Tibial nerve (tissue), 4 donors: ENCODE results near the gene ARID5B. TPM values are rescaled to one million over a fixed set of nuclear protein-coding genes. Genes with fewer than 3 reads are reported as not detected.
A peak's percentile ranks its signal among the peaks of the same experiment; 100 is the strongest.

Experiments used
- DNase-seq, 2 donors: peaks; one replicate each; pipeline ENCODE4 v3.0.0-alpha.2; 2019; ENCODE audit warnings: low spot score in 2 of 2
- H3K27ac ChIP-seq, 4 donors: fragments of 200-600 bp; sonication (generic) in 3 of 4; one replicate each; pipeline ENCODE4 v1.5.1; 2017 to 2019; ENCODE audit warnings: mild to moderate bottlenecking in 1 of 4
- H3K27me3 ChIP-seq, 2 donors: fragments of 200-600 bp; sonication (generic) in 1 of 2; one replicate each; pipeline versions ENCODE4 v1.5.1 to v1.6.0; 2017 to 2019
- H3K36me3 ChIP-seq, 3 donors: fragments of 200-600 bp; sonication (generic); one replicate each; pipeline ENCODE4 v1.5.1; 2018 to 2019
- H3K4me1 ChIP-seq, 4 donors: fragments of 200-600 bp; sonication (generic) in 3 of 4; one replicate each; pipeline ENCODE4 v1.5.1; 2017 to 2019
- H3K4me3 ChIP-seq, 4 donors: fragments of 200-600 bp; sonication (generic) in 3 of 4; one replicate each; pipeline ENCODE4 v1.5.1; 2017 to 2019; ENCODE audit warnings: mild to moderate bottlenecking in 1 of 4, moderate library complexity in 1 of 4
- H3K9me3 ChIP-seq, 4 donors: fragments of 200-600 bp; sonication (generic) in 3 of 4; one replicate each; pipeline ENCODE4 v1.5.1; 2017 to 2019
- EP300 ChIP-seq, 2 donors: sonication (generic); formaldehyde crosslinking; IDR thresholded peaks; one replicate each; pipeline ENCODE4 v1.6.1; 2017; ENCODE audit warnings: antibody characterized with exemption in 2 of 2, mild to moderate bottlenecking in 1 of 2
- POLR2A ChIP-seq, 2 donors: fragments of 450-650 bp; IDR thresholded peaks; one replicate each; pipeline ENCODE4 v1.6.1; 2017; ENCODE audit warnings: antibody characterized with exemption in 2 of 2, mild to moderate bottlenecking in 2 of 2, moderate library complexity in 2 of 2
- WGBS, 2 donors: methylation state at CpG; one replicate each; pipeline ENCODE4 v1.1.5; 2018; 5-methylcytosine and 5-hydroxymethylcytosine counted together
- total RNA-seq, 4 donors: library from RNA; depleted of rRNA; stranded (reverse); fragments of >200 nt; gene quantifications; one replicate each; pipeline ENCODE4 v1.1.0, GENCODE V29; 2016
- TF ChIP-seq, protein P1 (sequence below), 5 experiments: fragments of 200-600 bp in 3 of 5; fragments of 450-650 bp in 2 of 5; sonication (generic) in 3 of 5; IDR thresholded peaks; one replicate each; pipeline ENCODE4 v1.5.1; 2016 to 2019; ENCODE audit warnings: antibody characterized with exemption in 5 of 5, mild to moderate bottlenecking in 3 of 5, moderate library complexity in 2 of 5

Gene ARID5B
- total RNA-seq, 4 donors from 2014 or later: 47.4 to 82.2 (median 62.6) TPM

GRCh38 chr10:61931620-61932332 is 30.3 kb downstream of the ARID5B start:
- H3K4me3 ChIP-seq: no peak overlapping the region
- H3K27me3 ChIP-seq: no peaks in the 10 kb centered on the region
- no peaks in the 10 kb centered on the region for H3K36me3 ChIP-seq
- 90 to 95% methylated on average over 6 of the region's 6 CpGs for WGBS, 2 donors
- no peak for DNase-seq
- peaks cover 0 to 9% (median 0%) of the 10 kb centered on the region in 4 donors for H3K4me1 ChIP-seq
- no peak overlapping the region for H3K27ac ChIP-seq
- peaks cover 0 to 5% (median 0%) of the 10 kb centered on the region in 4 donors for H3K9me3 ChIP-seq
- TF ChIP-seq, protein P1, sequence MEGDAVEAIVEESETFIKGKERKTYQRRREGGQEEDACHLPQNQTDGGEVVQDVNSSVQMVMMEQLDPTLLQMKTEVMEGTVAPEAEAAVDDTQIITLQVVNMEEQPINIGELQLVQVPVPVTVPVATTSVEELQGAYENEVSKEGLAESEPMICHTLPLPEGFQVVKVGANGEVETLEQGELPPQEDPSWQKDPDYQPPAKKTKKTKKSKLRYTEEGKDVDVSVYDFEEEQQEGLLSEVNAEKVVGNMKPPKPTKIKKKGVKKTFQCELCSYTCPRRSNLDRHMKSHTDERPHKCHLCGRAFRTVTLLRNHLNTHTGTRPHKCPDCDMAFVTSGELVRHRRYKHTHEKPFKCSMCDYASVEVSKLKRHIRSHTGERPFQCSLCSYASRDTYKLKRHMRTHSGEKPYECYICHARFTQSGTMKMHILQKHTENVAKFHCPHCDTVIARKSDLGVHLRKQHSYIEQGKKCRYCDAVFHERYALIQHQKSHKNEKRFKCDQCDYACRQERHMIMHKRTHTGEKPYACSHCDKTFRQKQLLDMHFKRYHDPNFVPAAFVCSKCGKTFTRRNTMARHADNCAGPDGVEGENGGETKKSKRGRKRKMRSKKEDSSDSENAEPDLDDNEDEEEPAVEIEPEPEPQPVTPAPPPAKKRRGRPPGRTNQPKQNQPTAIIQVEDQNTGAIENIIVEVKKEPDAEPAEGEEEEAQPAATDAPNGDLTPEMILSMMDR (IDR thresholded peaks at IDR 0.05): no peak
- no peak for TF ChIP-seq POLR2A (IDR thresholded peaks at IDR 0.05)

DNA sequence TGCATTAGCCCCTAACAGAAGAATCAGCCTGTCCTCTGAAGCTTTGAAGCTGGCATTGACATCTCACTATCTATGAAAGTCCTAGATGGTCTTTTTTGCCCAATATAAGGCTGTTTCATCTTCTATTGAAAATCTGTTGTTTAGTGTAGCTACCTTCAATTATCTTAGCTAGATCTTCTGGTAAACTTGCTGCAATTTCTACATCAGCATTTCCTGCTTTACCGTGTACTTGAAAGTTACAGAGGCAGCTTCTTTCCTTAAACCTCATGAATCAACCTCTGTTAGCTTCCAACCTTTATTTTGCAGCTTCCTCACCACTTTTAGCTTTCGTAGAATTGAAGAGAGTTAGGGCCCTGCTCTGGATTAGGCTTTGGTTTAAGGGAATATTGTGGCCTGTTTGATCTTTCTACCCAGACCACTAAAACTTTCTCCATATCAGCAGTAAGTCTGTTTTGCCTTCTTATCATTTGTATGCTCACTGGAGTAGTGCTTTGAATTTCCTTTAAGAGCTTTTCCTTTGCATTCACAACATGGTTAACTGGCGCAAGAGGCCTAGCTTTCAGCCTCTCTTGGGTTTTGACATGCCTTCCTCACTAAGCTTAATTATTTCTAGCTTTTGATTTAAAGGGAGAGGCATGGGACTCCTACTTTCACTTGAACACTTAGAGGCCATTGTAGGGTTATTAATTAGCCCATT is 32.5 kb downstream of the ARID5B start:
- 82 to 85% methylated on average over 3 of the region's 3 CpGs for WGBS, 2 donors
- H3K36me3 ChIP-seq: no peaks in the 10 kb centered on the region
- no peak for DNase-seq
- TF ChIP-seq, protein P1 (IDR thresholded peaks at IDR 0.05): no peak
- TF ChIP-seq POLR2A (IDR thresholded peaks at IDR 0.05): no peak
- no peak for TF ChIP-seq EP300 (IDR thresholded peaks at IDR 0.05)
- peaks cover 3 to 31% (median 16%) of the 10 kb centered on the region in 4 donors for H3K4me1 ChIP-seq
- H3K9me3 ChIP-seq: peaks cover 0 to 5% (median 0%) of the 10 kb centered on the region in 4 donors
- H3K27me3 ChIP-seq: no peaks in the 10 kb centered on the region
- H3K27ac ChIP-seq: no peak overlapping the region
- no peak overlapping the region for H3K4me3 ChIP-seq

GRCh38 chr10:61935077-61935476 is 33.6 kb downstream of the ARID5B start:
- H3K4me3 ChIP-seq: no peak overlapping the region
- H3K4me1 ChIP-seq: peaks cover 3 to 41% (median 26%) of the 10 kb centered on the region in 4 donors
- no peaks in the 10 kb centered on the region for H3K36me3 ChIP-seq
- 63 to 73% methylated on average over 5 of the region's 5 CpGs for whole genome bisulfite sequencing, 2 donors
- no peaks in the 10 kb centered on the region for H3K27me3 ChIP-seq
- no peak for TF ChIP-seq POLR2A (IDR thresholded peaks at IDR 0.05)
- no peak for TF ChIP-seq EP300 (IDR thresholded peaks at IDR 0.05)
- TF ChIP-seq, protein P1 (IDR thresholded peaks at IDR 0.05): no peak
- H3K27ac ChIP-seq: peak overlapping the region in 1 of 4 donors; percentile 11
- DNase-seq: no peak
- H3K9me3 ChIP-seq: peaks cover 0 to 5% (median 0%) of the 10 kb centered on the region in 4 donors

DNA sequence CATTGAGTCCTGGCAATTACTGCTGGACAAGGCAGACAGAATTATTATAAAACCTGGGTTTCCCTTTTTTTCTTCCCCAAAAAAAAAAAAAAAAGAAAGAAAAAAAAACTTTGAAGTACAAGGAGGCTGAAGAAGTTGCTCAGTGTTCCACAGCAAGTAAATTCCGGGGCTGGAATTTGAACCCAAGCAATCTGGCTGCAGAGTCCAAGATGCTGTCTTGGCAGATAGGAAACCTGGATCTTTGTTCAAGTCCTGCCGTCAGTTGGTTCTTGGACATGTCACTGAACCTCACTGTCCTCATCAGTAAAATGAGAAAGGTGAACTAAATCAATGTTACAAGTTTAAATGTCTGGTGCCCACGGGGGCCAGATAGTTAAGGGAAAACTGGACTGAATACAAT is 35.3 kb downstream of the ARID5B start:
- Histone ChIP-seq H3K4me3 (no peak overlapping the region), H3K4me1 (peaks cover 3 to 51% (median 31%) of the 10 kb centered on the region in 4 donors), H3K36me3 (no peaks in the 10 kb centered on the region), H3K27ac (peak overlapping the region; percentile 16 to 89 (median 72)), H3K27me3 (no peaks in the 10 kb centered on the region), H3K9me3 (peaks cover 0 to 5% (median 0%) of the 10 kb centered on the region in 4 donors)
- no peak for TF ChIP-seq EP300 (IDR thresholded peaks at IDR 0.05)
- TF ChIP-seq POLR2A (IDR thresholded peaks at IDR 0.05): no peak
- TF ChIP-seq, protein P1 (IDR thresholded peaks at IDR 0.05): no peak
- WGBS, 2 donors: 69 to 74% methylated on average over 3 of the region's 3 CpGs
- no peak for DNase-seq
